GM21528 (cell line): ENCODE results near the gene PKD1L1.
"Not testable (repeated sequence)": the region's sequence is repeated elsewhere in the genome, so short reads cannot be mapped to it uniquely, and the experiment has no call there.

Source experiments
- ATAC-seq: cut with Tn5 transposase; IDR thresholded peaks from one replicate; pipeline ENCODE4 v1.9.1; 2021; ENCODE audit warnings: mild to moderate bottlenecking, moderate library complexity; ENCODE audit not compliant: unreplicated experiment, low FRiP score

Gene PKD1L1

GRCh38 chr7:47804767-47805545 lies 143.3 kb downstream of the PKD1L1 start:
- ATAC-seq: no peak

DNA sequence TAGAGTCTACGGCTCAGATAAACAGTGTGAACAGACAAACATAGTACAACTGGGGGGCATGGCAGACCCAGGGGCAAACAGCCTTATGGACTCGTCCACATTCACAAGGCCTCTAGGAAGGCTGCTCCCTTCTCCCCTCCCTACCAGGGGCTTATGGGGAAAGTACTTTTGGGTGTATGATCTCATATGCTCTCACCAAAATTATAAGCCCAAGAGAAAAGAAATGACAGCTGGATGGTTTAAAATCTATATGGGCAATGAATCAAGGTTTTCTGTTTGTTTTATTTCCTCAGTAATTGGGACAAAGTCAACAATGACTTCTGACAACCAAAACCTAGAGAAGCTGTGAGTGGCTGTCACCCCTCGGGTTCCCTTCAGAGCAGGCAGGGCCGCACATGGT lies 144.4 kb downstream of the PKD1L1 start:
- ATAC-seq: no peak

DNA sequence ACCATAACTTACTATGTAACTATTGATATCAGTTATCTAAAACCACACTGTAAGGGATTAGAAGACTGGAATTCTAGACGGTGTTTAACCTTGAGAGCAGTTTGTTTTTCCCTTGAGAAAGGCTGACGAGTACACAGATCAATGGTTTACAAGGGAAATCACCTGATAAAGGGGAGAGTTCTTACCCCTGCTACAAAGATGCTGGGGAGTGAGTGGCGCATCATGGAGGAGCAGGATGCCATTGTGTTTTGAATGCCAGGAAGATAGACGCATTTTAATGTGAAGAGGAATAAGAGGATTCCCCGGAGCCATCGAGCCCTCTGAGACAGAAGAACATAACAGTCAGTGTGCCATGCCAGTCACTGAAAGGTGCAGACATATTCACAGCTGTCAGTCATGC lies 145.2 kb downstream of the PKD1L1 start:
- ATAC-seq: no peak

DNA sequence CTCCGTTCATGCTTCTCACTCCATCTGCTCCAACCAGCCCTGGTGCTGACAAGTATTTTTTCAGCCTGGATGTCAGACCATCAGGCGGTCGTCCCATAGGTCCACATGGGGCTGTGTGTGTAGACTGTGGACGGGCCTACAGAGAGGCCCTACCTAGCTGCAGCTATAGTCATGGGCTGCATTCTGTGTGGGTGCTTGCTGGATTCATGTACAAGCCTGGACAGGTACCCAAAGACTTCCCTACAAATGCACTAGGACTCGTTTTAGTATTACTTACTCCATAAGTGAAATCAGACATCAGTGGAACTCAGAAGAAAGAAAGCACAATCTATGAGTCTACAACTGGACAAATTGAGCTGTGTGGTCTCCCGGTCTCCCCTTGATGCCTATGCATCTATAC lies 146.8 kb downstream of the PKD1L1 start:
- no peak for ATAC-seq

DNA sequence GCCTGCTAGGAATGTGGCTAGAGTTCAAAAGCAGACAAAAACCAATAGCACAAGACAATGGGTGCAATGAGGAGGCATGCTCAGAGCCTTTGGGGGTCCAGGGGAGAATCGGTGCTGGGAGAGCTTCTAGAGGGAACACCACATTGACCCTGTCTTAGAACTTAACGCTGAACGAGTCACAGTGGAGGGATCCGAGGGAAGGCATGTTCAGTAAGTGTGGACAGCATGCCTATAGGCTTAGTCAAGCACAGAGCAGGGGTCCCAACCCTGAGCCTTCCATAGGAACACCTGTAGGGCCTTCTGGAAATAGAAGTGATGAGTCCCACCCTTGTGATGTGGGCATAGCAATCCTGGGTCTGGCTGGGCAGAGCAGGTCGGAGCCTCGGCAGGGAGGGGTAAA lies 148.7 kb downstream of the PKD1L1 start:
- ATAC-seq: no peak

DNA sequence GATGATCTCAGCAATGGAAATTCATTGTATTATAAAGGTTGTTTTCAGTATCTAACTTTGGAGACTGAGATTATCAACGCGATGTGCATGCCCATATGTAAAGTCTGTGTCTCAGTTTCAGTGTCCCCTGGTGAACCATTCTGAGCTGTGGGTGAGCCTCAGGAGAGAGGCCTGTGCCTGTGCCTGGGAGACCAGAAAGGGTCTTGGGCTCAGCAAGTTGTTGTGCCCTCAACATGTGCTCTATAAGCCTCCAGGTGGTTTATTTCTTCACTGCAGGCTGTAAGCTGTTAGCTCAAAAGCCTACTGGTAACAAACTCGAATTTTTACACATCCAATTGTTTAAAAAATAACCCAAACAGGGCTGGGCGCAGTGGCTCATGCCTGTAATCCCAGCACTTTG lies 151.9 kb downstream of the PKD1L1 start:
- ATAC-seq: no peak

DNA sequence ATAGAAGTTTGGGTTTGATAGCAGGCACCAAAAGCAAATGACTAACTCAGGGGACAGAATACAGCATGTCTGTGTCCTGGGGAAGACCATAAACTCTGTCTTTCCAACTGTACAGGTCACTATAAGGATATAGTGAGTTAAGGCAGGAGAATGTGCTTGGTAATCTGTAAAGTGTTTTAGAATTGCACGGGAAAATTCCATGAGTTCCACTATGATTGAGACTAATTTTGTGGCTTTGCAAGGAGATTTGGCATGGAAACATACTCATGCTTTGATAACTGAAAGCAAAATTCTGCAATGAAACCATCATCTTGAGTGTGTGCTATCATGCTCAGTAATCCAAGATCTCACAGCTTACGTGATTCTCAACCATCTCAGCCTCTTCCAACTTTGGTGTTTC lies 152.6 kb downstream of the PKD1L1 start:
- ATAC-seq: no peak

- ATAC-seq: not testable (repeated sequence)
Observed at GRCh38 chr7:47795126-47795525, 153.1 kb downstream of the PKD1L1 start.

GRCh38 chr7:47794016-47794415 lies 154.2 kb downstream of the PKD1L1 start:
- no peak for ATAC-seq

GRCh38 chr7:47793186-47793585 lies 155.1 kb downstream of the PKD1L1 start:
- ATAC-seq: not testable (repeated sequence)

DNA sequence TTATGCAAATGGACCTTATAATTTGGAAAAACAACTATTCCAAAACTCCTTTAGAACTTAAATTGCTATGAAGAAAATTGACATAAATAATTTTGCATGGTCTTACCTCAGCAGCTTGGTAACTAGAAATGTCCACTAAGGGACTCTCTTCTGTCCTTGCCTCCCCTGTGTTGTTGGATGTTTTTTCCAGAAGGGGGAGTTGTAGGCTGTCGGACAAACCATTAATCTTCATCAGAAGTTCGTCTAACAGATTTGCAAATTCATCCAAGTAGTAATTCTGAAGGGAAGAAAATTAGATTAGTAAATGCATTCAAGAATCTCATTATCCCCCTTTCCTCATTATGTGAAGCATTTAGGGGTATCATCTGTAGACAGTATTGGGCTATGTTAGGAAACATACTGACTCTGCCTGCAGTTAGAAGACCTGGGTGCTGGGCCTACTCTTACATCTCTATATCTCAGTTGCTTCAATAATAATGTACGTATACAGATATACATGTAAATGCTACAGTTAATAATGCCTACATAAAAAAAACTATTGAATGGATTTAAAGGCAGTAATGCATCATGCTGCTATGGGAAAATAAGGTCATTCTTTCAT lies 155.6 kb downstream of the PKD1L1 start:
- ATAC-seq: no peak

DNA sequence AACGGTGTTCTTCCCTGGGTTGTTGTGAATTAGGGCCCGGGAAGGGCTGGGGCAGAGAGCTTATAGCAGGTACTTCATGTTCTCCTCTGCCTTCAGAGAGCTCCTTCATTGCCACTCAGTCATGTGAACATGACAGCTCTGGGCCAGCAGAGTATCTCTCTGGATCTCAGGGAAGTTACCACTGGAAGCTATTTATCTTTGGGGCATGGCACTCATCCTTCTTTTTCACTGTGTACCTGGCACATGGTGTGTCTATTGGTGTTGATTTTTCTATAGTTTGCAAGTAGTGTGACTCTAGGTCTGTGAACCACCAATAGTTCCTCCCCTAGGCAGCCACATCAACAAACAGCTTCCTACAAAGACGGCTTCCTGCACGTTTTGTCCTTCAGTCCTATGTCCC lies 156.6 kb downstream of the PKD1L1 start:
- no peak for ATAC-seq

DNA sequence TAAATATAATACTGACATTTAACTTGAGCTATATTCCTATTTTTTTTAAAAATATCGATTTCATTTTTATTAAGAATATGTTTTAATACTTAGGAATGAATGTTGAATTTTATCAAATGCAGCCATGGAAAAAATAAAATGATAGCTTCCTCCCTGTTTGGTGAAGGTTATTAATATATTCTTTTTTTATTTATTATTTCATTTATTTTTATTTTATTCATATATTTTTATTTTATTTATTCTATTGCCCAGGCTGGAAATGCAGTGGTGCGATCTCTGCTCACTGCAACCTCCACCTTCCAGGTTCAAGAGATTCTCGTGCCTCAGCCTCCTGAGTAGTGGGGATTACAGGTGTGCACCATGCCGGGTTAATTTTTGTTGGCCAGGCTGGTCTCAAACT lies 160.2 kb downstream of the PKD1L1 start:
- ATAC-seq: no peak

- no peak for ATAC-seq
Observed at GRCh38 chr7:47787249-47788069, 160.8 kb downstream of the PKD1L1 start.

DNA sequence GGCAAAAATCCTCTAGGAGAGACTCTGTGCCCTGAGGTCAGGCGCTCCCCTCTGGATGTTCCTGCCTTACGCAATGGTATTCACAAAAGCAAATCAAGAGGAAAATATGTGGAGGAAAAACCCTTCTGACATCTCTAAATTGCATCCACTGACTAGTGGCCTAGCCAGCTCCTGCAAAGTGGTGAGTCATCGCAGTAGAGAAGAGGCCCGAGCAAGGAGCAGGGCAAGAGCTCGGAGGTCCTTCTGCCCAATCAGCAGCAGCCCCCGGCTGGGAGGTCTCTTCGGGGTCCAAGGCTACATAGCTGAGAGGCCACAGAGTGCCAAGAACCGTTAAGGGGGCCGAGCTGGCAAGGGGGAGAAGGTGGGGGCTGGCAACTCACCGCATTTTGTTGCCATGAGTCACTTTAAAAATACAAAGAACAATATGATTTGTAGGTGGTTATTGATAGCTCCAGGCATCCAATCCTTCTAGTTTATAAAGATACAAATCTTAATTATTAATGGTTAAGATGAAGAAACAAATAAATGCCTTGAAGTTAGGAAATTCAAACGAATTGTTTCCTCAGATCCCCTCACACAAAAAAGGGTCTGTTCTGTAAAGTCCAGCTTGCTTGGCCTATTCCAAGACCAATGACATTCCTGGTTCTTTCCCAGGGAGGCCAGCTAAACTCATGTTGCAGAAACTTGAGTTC lies 161.6 kb downstream of the PKD1L1 start:
- ATAC-seq: no peak

DNA sequence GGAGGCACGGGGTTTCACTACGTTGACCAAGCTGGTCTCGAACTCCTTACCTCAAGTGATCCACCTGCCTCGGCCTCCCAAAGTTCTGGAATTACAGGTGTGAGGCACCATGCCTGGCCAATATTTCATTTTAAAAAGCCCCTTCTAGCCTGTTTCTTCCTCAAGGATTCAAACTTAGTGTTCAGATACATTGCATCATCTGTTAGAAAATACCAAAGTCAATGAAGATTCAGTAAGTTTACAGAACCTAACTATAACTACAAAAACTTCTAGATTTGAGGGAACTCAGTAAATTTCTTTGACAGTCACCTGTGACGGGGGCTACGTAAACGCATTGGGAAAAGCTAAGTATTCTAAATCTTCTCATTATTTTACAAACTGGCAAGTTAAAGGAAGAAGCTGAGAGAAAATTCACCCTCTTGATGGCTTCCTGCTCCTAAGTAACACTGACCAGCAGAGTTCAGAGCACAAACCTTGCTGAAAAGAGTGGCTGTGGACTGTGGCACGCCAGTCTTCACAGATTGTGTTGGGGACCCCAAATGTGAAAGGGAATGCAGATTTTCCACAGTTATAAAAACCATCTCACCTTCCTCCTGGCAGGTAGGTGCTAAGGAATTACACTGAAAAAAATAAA lies 162.2 kb downstream of the PKD1L1 start:
- ATAC-seq: no peak

- no peak for ATAC-seq
Observed at GRCh38 chr7:47783456-47784223, 164.6 kb downstream of the PKD1L1 start.

GRCh38 chr7:47782792-47783191 lies 165.5 kb downstream of the PKD1L1 start:
- ATAC-seq: no peak

DNA sequence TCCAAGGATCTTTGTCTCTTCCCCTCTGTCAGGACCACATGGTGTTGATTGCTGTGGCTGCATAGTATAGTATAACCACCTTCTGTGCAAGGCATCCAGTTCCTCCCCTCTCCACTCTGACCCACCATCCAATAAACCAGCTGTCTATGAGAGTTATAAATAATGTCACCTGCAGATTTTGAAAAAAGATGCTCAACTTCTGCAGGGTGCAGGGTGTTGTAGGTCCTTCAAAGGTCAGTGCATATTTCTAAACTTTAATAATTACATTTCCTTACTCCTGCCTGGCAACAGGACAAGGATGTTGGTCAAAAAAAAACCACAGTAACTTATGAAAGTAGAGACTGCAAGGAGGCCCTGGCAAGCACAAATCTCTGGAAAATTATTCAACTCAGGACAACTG lies 166.2 kb downstream of the PKD1L1 start:
- ATAC-seq: no peak

DNA sequence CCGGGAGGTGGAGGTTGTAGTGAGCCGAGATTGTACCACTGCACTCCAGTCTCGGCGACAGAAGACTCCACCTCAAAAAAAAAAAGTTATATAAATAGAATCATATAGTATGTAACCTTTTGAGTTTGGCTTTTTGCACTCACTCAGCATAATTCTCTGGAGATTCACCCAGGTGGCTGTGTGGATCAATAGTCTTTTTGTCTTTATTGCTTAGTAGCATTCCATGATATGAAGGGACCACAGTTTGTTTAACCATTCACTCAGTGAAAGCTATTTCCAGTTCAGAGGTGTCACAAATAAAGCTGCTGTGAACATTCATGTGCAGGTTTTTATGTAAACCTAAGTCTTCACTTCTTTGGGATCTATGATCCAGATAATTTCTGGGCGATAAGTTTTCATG lies 167.7 kb downstream of the PKD1L1 start:
- no peak for ATAC-seq
